Measurements from ENCODE around the gene MID1.

MID1 gene

DNA sequence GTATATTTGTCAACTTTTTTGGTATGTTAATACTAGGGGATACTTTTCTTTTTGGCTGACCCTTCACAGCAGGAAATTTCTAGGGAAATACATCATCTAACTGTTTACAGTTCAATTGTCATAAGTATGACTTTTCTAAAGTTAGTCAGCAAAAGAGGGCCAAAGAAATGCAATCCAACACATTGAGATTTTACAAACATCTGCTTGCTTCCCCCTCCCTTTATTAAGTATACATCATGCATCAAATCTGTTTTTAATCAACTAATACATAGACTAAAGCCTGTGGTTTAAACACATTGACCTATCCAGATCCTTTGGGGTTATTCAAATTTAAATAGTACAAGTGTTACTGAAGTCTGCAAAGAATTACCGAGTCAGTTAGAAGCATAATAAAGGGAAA is 93.9 kb downstream of the MID1 start:
- no peak for DNase-seq

DNA sequence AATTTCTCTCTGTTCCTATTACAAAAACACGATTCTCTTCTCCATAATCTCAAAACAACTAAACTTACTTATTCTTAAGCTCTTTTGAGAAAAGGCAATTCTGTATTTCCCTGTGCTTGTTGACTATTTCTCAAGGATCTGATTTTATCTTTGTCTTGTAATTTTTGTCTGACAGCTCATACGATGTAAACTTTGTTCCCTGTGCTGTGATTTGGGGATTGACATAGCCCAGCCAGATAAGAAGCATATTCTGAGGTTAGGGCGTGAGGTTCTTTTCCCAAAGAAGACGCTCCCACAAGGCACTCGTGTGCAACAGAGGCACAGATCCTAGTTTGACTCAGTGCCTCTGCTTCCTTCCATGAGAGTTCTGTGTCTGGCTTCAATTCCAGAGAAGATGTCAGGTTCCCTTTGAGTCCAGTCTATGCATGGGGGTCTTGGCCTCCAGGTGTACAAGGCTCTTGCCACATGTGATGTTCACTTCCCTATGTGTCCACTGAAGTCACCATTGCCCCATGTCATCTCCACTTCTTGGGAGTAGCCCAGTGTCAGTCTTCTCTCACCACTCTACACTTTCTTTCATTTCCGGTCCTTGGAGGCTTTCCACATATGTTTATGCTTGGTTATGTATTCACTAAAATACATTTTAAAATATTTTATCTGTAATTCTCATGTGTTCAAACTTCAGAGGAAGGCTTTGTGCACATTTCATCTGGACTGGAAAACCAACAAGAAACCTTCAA is 94.8 kb downstream of the MID1 start:
- no peak for DNase-seq

DNA sequence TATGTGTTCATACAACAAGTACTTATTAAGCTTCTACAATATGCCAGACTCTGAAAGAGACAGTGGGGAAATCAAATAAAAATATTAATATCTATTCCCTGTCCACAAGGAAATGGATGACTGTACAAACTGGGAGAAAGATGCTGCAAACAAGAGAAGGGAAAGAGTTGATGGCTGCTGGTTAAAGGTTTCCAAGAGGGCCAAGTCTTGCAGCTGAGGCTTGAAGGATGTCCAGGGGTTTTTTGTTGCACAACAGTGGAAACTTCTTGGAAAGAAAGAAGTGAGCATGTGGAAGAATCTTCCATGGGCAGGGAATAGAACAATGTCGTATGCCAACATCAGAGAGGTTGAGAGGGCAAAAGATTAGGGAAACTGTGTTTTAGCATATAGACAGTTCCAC is 95.8 kb downstream of the MID1 start:
- DNase-seq = no peak

- DNase-seq = no peak
Observed at GRCh38 chrX:10519761-10520160, 100.6 kb downstream of the MID1 start.

- no peak for DNase-seq
Observed at GRCh38 chrX:10519278-10519677, 101.1 kb downstream of the MID1 start.

GRCh38 chrX:10518073-10518472 is 102.3 kb downstream of the MID1 start:
- no peak for DNase-seq

DNA sequence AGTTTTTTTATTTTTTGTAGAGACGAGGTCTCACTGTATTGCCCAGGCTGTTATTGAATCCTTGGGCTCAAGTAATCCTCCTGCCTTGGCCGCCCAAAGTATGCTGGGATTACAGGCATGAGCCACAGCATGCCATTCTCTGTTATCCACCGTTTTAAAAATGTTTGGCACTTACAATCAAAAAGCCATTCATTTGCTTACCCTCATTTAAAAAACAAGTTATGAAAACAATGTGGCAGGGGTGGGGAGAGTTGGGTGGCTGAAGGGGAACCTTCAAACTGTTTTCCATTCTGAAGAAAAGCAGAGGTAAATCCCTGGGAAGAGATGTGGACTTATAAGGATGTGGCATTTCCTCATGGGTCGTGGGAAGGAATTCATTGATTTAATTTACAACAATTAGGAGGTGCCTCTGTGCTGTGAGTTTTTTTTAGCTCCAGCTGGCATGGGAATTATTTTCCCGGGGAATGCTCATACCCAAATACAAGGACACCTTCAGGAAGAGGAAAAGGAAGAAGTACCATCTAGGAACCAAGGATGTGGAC is 103.5 kb downstream of the MID1 start:
- DNase-seq = no peak

GRCh38 chrX:10514891-10515290 is 105.5 kb downstream of the MID1 start:
- no peak for DNase-seq

DNA sequence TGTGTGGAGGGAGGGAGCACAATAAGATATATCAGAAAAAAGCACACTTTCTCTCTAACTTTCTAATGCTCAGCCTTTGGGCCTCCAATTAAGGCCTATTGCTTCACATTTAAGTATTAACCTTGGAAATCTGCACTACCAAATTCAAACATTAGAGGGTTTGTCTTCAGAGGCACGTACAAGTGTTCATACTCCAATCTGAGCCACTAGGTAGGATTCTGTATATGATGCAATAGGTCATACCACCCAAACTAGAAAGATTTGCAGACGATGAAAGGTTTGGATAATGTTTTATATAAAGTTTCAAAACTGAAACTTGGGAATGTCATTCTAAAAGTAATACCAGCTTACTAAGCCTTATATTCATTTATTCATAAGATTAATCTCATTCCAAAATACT is 106.4 kb downstream of the MID1 start:
- DNase-seq = no peak

DNA sequence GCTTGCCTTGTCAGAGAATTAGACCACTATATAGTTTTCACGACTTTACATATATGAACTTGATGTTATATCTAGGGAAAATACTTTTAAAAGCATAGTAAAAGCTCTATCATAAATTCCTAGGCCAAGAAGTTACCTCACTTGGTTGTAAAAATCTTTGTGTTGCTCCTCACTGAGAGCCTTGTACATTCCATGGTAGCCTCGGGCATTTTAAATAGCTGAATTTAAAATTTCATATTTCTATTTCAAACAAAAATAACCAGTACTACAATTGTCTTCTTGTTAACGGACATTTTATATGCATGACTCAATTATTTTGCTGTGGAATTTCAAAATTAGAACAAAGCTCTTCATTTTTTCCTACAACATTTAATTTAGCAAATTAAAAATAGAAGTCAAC is 107.6 kb downstream of the MID1 start:
- DNase-seq = no peak

DNA sequence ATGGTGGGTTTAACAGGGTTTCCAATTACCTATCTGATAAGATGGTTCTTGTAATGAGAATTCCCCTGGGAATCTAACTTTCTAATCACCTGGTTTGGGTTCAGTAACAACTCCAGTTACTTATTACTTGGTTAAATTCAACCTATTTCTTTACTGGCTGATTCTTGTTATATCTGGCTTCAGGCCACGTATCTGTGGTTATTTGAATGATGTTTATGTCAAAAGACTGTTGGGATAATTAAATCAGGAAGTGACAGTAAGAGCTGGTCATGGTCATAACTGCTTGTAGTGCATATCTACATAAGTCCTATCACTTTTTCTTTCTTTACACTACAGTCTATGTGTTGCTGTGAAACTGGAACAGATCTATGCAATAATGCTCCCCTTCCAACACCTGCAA is 108.1 kb downstream of the MID1 start:
- no peak for DNase-seq

DNA sequence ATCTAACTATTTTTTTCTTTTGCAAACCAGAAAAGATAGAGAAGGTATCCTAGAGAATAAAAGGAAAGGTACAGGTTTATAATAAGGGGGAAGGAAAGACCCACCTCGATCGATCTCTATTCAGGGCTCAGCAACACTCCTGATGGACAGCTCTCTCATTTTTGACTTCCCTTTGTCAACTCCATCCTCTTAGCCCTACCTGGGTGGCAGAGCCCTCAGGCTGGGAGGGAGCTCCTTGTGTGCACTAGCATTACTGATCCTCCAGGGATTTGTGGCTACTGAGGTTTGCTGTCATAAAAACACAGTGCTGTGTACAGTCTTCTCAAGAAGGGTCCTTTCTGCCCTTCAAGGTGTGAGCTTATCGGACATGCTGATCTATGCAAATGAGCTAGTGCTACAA is 111.0 kb downstream of the MID1 start:
- DNase-seq = no peak

DNA sequence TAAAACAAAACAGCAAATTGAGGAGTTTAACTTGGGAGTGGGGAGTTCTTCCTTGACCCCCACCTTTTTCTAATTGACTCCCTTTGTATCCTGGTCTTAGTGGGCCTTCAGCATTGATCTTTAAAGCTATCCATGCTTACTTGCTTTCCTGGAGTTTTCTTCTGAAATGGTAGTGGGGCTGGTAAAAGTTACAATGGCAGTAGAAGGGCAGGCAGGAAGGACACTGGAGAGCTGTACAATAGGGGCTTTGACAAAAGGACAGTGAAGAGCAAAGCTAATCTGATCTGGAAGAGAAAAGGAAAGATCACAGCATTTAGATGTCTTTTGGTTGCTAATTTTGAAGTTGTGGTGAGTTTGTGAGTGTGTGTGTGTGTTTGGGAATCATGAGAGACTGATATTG is 111.5 kb downstream of the MID1 start:
- no peak for DNase-seq

GRCh38 chrX:10507876-10508275 is 112.5 kb downstream of the MID1 start:
- DNase-seq = no peak

- DNase-seq = no peak
Observed at GRCh38 chrX:10507181-10507580, 113.2 kb downstream of the MID1 start.

GRCh38 chrX:10506781-10507180 is 113.6 kb downstream of the MID1 start:
- no peak for DNase-seq

DNA sequence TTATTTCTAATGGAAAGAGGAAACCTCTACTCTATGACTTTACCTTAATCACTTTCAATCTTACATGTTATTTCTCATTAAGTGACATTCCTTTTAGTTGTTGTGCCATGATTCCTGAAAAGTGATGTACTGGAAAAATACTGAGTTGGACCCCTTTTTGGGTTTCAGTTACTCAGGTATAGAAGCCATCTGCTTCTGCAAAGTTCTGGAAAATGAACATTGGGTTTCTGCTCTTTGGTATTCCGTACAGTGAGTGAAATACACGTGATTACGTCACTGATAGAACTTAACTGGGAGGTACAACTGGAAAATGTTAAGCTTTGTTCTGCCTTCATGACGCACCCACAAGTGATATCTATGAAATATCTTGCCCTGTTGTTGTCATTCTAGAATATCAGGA is 114.7 kb downstream of the MID1 start:
- DNase-seq = no peak

DNA sequence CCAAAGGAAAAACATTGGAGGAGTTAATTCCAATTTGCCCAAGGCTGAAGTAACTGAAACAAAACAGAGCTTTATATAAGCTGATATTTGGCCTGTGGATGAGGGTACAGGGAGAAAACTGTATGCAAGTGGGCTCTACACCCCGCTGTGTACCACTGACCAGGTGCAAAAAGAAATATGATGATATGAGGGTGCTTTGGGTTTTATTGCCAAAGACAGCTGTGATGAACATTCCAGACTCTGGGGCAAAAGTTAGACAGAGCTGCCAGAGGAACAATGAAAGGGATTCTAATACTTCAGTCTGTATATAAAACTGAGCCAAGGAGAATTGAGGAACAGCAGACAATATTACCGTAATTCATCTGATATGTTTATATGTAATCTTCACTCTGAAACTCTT is 117.4 kb downstream of the MID1 start:
- no peak for DNase-seq

- no peak for DNase-seq
Observed at GRCh38 chrX:10501611-10502010, 118.8 kb downstream of the MID1 start.

DNA sequence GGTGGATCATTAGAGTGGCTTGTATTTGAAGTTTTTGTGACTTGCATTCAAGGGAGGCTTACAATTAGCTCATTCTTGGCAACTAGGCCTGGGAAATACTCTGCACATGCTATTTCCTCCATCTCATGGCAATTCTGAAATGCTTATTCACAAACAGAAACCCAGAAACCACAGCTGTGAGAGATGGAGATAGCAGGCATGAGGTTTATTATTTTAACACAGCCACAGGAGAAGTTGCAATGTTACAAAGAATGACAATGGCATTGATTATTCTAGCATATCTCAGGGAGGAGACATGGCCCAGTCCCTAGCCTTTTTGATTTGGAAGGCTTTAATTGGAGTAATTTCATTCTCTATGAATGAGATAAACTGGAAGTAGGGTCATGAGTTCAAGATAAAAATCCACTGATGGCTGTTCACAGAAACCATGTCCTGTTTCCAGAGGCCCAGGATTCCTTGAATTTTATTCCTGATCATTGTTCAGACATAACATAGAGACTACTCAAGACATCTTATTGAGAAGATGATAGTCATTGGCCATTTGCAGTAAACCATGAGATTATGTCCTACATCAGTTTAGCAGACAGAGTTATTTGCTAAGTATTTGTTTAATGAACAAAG is 123.9 kb downstream of the MID1 start:
- DNase-seq = no peak

GRCh38 chrX:10495677-10496076 is 124.7 kb downstream of the MID1 start:
- DNase-seq = no peak

DNA sequence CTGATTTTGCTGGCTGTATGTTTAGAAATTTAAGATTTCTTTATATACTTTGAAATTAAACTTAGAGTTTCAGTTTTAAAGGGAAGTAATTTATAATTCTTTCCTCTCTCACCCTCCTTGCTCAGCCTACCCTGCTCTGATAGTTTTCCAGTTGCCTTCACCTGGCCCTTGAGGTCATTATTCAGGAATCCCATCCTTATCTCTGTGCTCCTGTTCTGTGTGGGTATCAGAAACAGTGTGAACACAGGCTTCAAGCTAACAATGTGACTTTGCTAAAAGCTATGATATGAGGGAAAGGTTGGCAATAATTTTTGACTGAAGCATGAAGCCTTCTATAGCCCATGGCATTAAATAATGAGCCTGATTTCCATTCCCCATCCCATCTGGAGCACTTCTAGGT is 128.1 kb downstream of the MID1 start:
- DNase-seq = no peak

GRCh38 chrX:10486373-10486772 is 134.0 kb downstream of the MID1 start:
- no peak for DNase-seq

DNA sequence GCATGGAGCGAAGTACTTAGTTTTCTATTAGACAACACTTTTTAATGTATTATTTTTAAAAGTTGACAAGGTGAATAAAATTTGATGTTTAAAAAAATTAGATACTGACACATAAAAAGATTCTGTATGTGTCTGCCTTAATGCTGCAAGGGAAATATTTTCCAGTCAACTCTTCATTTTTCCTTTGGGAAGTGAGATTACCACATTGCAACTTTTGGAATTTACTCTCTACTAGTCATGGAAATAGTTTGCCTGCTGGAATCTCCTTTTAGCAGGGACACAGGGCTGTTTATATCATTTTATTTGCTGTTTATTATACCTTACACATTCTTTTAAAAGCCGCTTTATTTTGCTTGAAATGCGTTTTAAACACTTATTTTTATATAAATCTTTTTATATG is 135.1 kb downstream of the MID1 start:
- DNase-seq = no peak

All from GOT3 (cell line).